ENCODE data around the gene C19orf47.

The C19orf47 gene

GRCh38 chr19:40280608-40281221, 67.5 kb downstream of the C19orf47 start:
- no peak for DNase-seq

GRCh38 chr19:40279761-40280607, 68.2 kb downstream of the C19orf47 start:
- DNase-seq, result no peak

- no peak for DNase-seq
These were observed 69.1 kb downstream of the C19orf47 start for GRCh38 chr19:40279120-40279551.

- DNase-seq, result no peak
These were observed 69.7 kb downstream of the C19orf47 start for GRCh38 chr19:40278361-40279035.

- no peak for DNase-seq
These were observed 70.7 kb downstream of the C19orf47 start for GRCh38 chr19:40277356-40278059.

GRCh38 chr19:40274585-40275544, 73.3 kb downstream of the C19orf47 start:
- DNase-seq, result peak; percentile 26

- DNase-seq, result no peak
These were observed 74.5 kb downstream of the C19orf47 start for GRCh38 chr19:40273469-40274360.

- no peak for DNase-seq
These were observed 75.9 kb downstream of the C19orf47 start for GRCh38 chr19:40272261-40272660.

GRCh38 chr19:40271706-40272105, 76.5 kb downstream of the C19orf47 start:
- DNase-seq, result no peak

- DNase-seq, result no peak
These were observed 77.7 kb downstream of the C19orf47 start for GRCh38 chr19:40270362-40271089.

All from stimulated activated CD4-positive, alpha-beta T cell treated with anti-CD3 and anti-CD28 coated beads, Interleukin-1b, Interleukin-23, amount 100 ng/mL, for 48 hours (primary cell).